GM12873 (cell line): Measurements from ENCODE around the gene DECR2.
A peak's percentile ranks its signal among the peaks of the same experiment; 100 is the strongest.

Experiments used
- TF ChIP-seq, protein P1 (sequence below): IDR thresholded peaks from 2 replicates; pipeline ENCODE4 v1.5.1; 2012; ENCODE audit warnings: low read depth, mild to moderate bottlenecking, moderate library complexity, low read length, control low read depth; ENCODE audit not compliant: insufficient read depth; ENCODE audit errors: missing control alignments

DECR2 gene

DNA sequence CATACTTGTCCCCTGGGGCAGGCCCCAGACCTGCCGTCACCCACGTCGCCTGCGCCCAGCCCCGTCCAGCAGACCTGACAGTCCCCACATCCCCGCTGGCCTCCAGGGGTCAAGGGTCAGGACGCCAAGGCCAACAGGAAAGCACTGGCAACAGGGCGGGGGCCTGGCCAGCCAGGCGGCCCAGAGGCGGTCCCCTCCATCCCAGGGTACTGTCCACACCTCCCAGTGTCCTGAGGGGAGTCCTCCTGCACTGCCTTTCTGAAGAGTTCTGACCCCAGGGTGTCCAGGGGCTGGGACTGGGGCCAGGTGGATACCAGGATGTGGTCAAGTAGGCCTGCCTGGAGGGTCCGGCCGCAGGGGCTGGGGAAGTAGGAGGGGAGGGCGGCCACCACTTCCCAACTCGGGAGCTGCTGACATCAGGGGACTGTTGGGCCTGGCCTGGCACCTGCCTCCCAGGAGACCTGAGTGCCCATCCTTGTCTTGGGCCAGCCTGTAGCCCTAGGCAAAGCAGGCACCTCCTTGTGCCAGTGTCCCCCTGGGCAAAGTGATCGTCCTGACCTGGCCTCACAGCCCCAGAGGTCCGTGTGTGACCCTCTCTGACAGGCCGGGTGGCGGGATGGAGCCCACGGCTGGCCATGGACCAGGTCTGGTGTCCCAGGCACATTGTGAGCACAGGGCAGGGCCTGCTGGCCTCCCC lies 42.5 kb upstream of the DECR2 start:
- TF ChIP-seq, protein P1, sequence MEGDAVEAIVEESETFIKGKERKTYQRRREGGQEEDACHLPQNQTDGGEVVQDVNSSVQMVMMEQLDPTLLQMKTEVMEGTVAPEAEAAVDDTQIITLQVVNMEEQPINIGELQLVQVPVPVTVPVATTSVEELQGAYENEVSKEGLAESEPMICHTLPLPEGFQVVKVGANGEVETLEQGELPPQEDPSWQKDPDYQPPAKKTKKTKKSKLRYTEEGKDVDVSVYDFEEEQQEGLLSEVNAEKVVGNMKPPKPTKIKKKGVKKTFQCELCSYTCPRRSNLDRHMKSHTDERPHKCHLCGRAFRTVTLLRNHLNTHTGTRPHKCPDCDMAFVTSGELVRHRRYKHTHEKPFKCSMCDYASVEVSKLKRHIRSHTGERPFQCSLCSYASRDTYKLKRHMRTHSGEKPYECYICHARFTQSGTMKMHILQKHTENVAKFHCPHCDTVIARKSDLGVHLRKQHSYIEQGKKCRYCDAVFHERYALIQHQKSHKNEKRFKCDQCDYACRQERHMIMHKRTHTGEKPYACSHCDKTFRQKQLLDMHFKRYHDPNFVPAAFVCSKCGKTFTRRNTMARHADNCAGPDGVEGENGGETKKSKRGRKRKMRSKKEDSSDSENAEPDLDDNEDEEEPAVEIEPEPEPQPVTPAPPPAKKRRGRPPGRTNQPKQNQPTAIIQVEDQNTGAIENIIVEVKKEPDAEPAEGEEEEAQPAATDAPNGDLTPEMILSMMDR = no peak

- TF ChIP-seq, protein P1 = no peak
Measured at GRCh38 chr16:359871-360697, 41.6 kb upstream of the DECR2 start.

- TF ChIP-seq, protein P1 = no peak
Measured at GRCh38 chr16:360698-361336, 40.9 kb upstream of the DECR2 start.

- TF ChIP-seq, protein P1 = no peak
Measured at GRCh38 chr16:361341-361871, 40.3 kb upstream of the DECR2 start.

DNA sequence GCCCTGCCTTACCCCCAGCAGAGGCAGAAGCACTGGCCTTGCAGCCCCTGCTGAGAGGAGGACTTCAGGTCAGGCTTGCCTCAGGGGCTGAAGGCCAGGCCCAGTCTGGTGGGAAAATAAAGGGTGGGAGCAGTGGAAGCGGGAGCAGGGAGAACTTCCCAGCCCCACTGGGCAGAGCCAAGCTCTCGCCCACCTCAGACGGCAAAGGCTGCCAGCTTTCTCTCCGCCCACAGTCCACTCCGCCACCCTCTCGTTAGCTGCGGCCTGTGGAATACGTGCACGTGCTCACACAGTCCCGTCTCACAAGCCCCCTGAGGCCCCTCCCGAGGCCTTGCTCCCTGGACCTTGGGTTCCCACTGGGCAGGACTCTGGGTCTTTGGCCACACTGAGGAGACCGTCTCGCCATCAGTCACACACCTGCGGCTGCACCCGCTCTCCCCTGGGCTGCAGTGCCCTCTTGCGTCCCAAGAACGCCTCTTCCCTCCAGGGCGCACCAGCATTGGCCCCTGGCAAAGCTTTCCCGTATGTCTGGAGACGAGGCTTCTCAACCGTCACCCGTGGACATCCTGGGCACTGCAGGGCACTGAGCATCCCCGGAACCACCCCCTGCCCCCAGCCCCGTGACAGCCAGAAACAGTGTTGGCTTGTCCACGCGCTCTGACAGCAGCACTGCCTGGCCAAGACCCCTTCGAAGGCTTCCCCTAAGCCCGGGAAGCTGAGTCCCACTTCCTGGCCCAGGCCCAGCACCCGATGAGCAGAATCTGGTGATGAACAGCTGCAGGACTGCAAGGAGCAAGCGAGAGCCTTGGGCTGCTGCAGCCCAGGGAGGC lies 39.6 kb upstream of the DECR2 start:
- TF ChIP-seq, protein P1 = peak; percentile 82

- TF ChIP-seq, protein P1 = no peak
Measured at GRCh38 chr16:363110-363765, 38.4 kb upstream of the DECR2 start.
